Measurements from ENCODE around the gene PKM.

DNA sequence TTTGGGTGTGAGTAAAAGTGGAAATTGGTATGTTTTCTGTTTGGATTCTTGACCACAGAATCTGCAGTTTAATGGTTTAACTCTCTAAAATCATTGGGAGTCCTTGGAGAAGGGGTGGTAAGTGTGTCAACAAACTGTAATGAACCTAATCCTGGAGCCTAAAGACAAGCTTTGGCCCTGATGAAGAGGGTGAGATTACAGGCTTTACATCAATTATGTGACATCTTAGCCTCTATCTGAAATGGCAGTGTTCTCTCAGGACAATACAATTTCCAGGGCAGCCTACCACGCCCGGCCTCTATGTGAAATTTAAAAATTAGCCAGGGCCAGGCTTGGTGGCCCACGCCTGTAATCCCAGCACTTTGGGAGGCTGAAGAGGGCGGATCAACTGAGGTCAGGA is 4.3 kb upstream of the PKM start:
- TF ChIP-seq, protein P1, sequence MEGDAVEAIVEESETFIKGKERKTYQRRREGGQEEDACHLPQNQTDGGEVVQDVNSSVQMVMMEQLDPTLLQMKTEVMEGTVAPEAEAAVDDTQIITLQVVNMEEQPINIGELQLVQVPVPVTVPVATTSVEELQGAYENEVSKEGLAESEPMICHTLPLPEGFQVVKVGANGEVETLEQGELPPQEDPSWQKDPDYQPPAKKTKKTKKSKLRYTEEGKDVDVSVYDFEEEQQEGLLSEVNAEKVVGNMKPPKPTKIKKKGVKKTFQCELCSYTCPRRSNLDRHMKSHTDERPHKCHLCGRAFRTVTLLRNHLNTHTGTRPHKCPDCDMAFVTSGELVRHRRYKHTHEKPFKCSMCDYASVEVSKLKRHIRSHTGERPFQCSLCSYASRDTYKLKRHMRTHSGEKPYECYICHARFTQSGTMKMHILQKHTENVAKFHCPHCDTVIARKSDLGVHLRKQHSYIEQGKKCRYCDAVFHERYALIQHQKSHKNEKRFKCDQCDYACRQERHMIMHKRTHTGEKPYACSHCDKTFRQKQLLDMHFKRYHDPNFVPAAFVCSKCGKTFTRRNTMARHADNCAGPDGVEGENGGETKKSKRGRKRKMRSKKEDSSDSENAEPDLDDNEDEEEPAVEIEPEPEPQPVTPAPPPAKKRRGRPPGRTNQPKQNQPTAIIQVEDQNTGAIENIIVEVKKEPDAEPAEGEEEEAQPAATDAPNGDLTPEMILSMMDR (conservative IDR thresholded peaks at IDR 0.05 in 1 of 2, IDR thresholded peaks at IDR 0.05 in 1 of 2; ENCODE audit: extremely low read depth in 1 of 2, insufficient read depth in 1 of 2, low read depth in 1 of 2, low read length in 2 of 2): no peak
- TF ChIP-seq EZH2 (IDR thresholded peaks at IDR 0.05; ENCODE audit: borderline replicate concordance, low read length): no peak

All from mammary epithelial cell (primary cell).